GM19468 (cell line): ENCODE results near the gene DPYSL3.
"Not testable (repeated sequence)": the region's sequence is repeated elsewhere in the genome, so short reads cannot be mapped to it uniquely, and the experiment has no call there.

Experiments
- ATAC-seq: cut with Tn5 transposase; IDR thresholded peaks from one replicate; pipeline ENCODE4 v1.9.1; 2021; ENCODE audit warnings: mild to moderate bottlenecking, moderate library complexity, moderate number of reproducible peaks; ENCODE audit not compliant: unreplicated experiment; ENCODE audit errors: extremely low read depth

The DPYSL3 gene

DNA sequence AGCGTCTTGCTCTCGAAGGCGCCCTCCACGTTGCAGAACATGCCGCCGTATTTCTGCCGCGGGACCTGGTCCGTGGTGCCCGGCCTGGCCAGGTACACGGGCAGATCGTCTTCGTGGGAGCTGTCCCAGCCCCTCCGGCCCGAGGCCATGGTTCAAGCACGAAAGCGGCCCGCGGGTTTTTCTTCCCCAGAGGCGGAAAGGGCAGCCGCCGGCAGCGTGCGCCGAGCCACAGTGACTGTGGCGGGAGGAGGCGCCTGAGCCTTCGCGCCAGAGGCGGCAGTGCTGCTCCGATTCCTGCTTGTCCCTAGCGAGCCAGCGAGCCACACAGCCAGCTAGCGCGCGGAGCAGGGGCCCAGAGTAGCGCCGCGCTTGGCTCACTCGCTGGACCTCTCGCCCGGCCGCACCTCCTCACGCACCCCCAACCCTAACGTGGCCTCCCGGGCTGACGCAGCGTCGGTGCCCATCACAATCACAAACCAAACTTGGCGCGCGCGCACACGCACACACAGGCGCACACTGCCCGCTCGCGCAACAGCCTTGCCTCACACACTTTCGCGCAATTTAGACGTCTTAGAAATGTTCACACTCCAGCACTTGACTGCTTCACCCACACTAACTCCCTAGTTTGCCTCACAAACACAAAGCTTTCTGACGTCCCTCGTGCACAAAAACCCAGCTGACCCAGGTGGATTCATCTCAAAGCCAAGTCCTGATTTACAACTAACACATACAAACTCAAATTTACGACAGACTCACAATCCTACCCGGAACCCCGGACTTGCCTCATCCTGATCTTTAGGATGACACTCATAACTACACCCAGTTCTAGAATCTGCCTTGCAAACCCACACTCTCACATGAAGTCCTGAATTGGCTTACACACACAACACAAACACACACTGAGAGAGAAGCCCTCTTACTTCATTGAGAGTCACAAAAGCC, at the start of gene DPYSL3:
Gene DPYSL3 (minus strand): TSS at position 359 of the 942 bp plus-strand sequence. CDS start 210 bp downstream, at position 149.
- ATAC-seq: no peak

DNA sequence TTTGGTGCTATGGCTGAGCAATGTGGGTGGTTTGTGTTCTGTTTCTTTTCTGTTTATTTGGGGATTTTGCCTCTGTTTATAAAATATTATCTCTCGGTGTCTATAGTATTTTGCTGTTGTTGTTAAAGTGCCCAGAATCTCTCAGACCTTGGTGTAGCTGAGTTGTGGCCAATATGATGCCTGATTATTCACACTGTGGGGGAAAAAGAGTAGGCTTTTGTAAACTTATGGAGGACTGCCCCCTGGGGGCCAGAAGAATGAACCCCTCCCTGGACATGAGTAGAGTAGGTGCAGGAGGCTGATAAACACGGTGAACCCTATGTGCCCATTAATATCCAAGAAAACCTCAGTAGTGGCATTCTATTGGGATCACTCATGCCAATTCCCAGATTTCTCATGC, 49.0 kb upstream of the DPYSL3 start:
- ATAC-seq: peak; percentile 43

DNA sequence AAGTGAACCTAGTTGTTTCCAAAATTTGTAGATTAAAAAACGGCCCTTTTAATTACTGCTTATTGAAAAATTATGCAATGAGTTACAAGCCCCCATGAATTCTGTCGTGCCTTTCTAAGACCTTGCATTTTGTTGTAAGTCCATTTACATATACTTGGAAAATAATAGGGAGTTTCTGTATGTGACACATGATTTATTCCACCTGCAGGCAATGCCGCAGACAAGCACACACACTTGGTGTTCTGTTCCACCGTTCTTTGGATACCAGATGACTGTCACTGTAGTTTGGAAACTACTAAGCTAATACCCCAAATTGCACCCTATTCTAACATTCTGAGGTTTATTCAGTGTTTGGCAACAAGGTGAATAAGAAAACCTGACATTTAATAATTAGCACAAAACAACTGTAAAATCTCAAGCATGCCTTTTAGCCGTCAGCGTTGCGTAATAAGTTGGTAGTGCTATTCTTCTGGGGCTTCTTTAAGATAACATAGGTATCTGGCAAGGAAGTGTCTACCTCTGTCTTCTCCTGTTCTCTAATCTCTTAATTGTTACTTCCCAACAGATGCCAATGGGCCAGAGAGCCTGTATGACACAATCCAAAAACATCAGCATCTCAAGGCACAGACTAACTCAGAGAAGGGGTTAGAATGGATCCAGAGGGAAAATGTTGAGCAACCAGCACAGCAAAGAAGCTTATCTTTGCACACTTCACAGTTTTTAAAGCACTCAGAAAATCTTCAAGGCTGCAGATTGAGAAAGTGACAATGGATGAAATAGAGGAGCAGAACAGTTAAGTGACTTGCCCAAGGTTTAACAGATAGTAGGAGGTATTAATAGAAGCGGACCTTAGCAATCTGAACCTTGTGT, 48.2 kb upstream of the DPYSL3 start:
- no peak for ATAC-seq

DNA sequence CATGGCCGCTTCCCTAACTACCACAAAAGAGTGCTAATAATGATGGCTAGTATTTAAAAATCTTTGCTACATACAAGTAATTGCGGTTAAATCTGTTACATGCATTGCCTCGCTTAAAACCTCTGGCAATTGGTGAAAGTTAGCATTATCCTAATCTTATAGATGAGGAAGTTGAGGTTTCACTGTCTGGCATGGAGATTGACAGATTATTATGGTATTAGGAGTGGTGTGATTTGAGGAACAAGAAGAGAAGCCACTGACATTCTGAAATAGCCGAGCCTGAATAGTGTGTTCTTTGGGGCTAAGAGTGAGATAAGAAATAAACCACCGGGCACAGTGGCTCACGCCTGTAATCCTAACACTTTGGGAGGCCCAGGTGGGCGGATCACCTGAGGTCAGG, 45.3 kb upstream of the DPYSL3 start:
- ATAC-seq: no peak

DNA sequence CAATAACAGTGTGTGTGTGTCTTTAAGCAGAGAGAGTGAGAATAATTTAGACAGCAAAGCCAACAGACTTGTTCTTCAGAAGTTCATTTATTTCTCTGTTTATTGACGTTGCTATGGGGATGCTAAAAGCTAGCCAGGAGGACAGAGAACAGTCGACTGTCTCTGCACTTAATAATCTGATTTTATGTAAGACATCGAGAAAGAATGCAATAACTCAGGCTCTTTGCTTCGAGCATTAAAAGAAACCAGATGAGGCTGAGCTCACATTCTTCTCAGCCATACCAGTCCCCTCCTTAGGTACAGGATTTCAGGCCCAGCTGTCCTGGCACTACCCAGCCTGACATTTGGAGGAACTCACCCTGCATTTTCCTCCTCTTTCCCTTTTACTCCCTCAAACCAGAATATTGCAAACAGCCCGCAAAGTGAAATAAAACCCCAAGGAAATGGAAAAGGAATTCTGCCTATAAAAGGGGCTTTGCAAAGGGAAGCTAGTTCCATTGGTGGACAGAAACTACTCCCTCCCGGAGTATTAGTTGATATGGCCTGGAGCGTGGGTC, 44.5 kb upstream of the DPYSL3 start:
- ATAC-seq: no peak

DNA sequence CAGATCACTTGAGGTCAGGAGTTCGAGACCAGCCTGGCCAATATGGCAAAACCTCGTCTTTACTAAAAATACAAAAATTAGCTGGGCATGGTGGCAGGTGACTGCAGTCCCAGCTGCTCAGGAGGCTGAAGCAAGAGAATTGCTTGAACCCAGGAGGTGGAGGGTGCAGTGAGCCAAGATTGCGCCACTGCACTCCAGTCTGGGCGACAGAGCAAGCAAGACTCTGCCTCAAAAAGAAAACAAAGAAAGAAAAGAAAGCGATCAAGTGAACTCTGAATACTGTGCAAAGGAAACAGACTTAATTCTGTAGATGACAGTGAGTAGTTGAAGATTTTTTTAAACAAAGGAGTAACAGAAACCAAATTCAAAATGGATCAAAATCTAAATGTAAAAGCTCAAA, 43.9 kb upstream of the DPYSL3 start:
- not testable (repeated sequence) for ATAC-seq

DNA sequence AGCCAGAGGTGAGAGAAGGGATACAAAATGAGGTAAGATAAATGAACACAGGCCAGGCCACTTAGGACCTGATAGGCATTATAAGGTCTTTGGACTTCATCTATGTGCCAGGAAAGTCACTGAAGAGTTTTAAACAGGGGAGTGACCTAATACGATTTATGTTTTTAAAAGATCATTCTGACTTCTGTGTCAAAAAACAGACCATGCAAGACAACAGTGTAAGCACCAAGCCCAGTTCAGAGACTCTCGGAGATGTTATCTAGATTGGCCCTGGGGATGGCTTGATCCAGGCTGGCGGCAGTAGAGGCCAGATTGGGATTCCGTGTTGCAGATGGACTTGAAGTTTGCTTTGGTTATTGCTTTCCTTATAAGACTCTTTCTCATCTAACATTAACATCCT, 43.0 kb upstream of the DPYSL3 start:
- no peak for ATAC-seq

DNA sequence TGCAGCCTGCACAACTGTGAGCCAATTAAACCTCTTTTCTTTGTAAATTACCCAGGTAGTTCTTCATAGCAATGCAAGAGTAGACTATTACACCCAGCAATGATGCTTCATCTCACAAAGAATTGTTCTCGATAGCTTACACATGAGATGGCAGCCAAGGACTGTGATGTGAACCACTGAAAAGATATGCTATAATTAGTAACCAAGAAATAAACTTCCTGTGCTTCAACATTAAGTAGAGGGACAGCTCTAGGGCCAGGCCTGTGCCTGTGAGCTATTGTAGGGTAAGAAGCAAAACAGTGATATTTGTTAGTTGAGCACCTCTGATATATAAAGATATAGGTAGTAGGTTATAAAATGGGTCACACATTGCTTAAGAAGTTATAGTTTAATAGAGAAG, 41.8 kb upstream of the DPYSL3 start:
- ATAC-seq: no peak

DNA sequence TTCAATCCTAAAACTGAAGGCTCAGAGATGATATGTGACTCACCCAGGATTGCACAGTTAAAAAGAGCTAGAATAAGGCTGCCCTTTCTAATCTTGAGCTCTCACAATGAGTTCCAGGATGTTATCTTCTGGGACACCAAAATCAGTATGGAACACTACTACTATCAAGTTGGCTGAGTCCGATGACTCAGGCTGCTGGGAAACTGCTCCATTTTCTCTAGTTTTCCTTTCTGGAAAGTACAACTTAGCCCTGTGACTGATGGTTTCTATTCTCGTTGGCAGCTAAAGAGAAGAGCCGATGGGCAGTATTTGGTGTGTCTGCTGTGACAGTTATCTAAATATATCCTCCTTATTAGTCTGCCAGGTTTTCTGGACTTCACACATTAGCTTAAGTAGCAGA, 37.9 kb upstream of the DPYSL3 start:
- no peak for ATAC-seq

DNA sequence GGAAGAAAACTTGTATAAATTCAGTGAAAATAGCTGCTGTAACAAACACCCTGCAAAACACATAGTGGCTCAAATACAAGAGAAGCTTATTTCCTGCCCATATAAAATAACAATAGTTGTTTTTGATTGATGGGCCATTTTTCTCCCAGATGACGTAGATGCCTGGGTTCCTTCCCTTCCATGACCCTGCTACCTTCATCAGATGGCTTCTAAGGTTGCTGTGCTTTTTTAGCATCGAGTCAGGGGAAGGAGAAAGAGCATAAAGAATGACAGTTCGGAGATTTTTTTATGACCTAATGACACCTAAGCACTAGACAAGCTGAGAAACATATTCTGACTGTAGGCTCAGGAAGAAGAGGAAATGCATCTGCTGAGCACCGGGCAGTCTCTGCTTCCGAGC, 34.7 kb upstream of the DPYSL3 start:
- ATAC-seq: no peak

DNA sequence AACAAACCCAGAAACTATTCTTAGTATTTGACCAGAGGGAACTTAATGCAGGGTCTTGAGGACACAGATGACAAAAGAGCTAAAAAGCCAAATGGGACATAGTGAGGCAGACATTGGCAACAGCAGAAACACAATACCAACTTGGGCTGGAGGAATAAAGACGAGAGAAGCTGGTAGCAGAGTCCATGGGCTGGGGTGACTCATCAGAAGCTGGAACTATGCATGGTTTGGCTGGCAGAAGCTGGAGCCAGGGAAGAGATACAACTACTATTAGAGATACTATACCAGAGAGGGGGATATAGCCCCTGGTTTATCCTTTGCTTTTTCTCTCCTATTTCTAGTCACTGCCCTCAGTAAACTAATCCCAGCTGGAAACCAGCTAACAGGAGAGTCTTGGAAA, 29.2 kb upstream of the DPYSL3 start:
- ATAC-seq: no peak

DNA sequence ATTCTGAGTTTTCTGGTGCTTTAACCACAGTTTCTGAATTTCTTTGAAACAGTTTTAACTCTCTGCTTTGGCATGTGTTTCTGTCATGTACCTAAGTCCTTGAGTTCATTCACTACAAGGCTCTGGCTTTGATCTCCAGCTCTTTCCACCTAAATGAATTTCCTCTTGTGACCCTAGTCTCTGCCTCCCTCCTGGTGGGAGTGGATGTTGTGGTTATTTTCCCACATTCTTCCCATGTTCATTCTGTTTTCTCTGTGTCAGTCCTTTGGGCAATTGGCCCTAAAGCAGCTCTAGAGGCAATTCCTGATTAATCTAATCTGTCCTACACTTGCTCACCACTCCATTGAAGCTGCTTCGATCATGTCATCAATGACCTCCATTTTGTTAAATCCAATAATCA, 28.4 kb upstream of the DPYSL3 start:
- no peak for ATAC-seq

DNA sequence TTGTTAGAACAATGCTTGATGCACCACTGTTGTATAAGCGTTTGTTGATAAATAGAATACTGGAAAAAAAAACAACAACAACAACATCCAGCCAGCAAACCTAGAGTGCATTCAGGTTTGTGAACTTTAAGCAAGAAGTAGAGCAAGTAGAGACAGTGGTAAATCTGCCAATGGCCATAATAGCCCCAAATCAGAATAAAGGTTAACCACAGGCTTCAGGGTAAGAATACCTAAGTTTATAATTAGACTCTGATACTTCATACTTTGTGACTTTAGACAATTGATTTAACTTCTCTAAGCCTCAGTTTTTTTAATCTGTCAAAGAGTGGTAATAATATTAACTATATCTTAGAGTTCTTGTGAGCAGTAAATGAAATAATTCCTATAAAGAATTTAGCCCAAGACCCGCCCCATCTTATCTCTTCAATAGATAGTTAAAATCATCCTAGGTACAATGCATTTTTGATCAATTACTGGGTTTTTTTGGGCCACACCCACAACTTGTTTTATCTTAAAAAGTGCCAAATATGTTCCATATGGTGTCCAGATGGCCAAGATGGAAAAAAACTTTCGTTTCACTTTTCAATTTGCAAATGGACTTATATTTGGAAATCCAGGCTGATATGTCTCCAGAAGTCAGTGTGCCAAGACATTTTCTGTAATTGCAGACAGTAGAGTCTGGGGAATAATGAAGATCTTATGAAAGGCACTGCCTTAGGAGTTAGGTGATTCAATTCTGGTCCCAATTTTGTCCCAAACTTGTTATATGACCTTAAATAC, 24.5 kb upstream of the DPYSL3 start:
- ATAC-seq: no peak

DNA sequence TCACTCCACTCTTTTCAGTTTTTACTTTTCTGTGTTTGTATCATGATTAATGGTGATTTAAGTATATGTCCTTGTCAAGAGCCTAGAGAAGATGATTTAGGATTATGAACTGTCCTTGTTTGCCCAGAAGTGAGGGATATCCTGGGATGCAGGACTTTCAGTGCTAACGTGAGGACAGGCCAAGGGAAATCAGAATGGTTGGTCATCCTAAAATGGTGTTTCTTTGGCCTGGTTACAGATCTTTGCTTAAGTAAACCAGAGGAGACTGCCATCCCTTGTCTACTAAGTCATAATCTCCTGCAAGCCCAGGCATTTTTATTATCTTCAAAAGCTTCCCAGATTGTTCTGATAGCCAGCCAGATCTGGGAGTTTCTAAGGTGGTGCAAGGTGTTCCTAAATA, 22.3 kb upstream of the DPYSL3 start:
- ATAC-seq: no peak

DNA sequence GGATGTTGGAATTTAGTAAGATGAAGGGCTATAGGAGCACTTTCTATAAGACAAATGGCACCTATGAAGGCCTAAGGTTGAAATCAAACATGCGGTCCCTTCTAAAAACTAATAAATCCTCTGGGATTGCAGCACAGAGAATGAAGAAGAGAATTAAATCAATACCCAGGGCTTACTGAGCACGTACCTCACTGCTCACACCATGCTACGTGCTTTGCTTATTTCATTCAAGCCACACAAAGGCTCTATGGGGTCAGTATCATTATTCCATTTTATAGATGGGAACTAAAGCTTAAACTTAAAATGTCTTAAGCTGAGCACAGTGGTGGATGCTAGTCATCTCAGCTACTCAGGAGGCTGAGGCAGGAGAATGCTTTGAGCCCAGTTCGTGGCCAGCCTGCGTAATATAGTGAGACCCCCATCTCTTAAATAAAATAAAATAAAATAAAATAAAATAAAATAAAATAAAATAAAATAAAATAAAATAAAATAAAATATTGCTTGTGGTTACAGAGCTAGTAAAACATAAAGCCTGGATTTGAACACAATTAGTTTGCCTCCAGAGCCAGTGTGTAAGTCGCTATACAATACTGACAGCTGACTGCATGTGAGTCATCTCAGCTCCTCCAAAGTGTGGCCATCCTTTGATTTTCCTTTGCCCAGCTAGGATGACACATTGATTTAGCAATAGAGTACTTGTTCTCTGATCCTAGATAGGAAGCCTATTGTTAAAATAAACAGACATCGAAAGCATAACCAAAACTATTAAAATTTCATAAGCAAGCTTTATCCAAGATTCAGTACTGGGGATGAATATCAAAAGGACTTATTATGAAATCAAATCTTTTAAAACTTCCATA, 20.9 kb upstream of the DPYSL3 start:
- ATAC-seq: no peak

DNA sequence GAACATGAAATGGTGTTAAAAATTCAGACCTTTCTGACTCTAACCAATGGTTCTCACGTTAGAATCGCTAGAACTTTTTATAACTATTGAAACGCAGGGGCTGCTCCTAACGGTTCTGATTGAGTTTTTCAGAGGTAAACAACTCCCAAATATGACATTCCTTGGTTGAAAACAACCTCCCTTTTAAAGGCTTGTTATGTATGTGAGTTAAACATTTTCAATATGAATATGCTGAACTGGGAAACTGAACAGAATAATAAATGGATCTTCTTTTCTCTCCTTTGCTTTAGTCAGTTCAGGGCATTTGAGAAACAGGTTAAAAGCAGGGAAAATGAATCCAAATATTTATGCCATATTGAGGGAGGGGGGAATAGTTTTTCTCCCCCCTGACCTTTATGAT, 13.2 kb upstream of the DPYSL3 start:
- ATAC-seq: no peak

DNA sequence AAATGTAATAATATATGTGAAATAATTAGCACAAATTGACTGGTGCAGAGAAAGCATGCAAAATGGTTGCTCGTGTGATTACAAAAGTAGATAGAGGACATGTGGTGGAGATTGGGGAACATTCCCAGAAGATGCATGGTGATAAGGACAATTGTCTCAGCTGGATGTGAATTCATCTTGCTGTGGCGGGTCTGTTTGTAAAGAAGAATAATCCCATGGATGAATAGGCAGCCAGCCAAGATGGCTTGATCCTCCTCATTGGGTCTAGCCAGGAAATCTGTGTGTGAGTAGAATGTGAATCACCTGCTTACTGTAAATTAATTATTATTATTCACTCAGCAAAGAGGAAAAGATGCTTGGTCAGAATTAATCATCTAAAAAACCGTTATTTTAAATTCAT, 12.6 kb upstream of the DPYSL3 start:
- ATAC-seq: no peak

DNA sequence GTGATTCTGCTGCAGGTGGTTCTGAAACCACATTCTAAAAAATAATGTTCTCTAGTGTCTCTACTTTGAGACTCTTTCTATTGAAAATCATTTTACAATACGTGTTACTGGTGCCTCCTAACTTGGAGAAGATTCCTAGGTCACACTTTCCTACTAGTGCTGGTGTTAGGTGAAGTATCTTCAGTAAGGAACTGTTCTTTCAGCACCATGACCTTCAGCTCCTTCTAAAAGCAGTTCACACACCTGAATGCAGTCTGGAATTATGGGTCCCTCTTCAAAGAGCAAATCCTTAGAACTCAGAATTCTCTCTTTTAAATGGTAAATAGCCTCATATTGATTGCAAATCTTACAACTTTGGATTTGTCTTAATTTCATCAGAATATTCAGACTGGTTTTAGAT, 10.6 kb upstream of the DPYSL3 start:
- no peak for ATAC-seq

DNA sequence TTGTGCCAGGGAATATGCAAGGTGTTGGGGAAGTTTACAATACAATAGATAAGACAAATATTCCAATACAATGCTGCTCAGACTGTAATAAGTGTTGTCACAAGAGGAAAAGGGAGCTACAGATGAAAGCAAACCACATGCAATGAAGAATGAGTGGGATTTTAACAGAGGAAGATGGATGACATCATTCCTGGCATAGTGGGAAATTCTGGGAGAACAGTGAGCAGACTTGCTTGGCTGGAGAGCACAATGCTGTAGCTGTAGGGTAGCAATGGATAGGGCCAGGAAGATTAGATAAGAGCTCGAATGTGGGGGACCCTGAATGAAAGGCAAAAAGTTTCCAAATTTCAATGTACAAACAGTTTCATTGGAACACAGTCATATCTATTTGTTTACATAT, 9.5 kb upstream of the DPYSL3 start:
- ATAC-seq: no peak
